Common myeloid progenitor, CD34-positive (primary cell): Measurements from ENCODE around the gene C19orf67.
A peak's percentile ranks its signal among the peaks of the same experiment; 100 is the strongest.
"Not testable (repeated sequence)": the region's sequence is repeated elsewhere in the genome, so short reads cannot be mapped to it uniquely, and the experiment has no call there.

ENCODE experiments used
- CTCF ChIA-PET: fragments of 350-600 bp; sonication (Branson Sonifier 250); formaldehyde crosslinking; loops from one replicate; lab custom pipeline; 2021; ENCODE audit warnings: antibody characterized with exemption; lab: Charles Lee
- POLR2A ChIA-PET: fragments of 350-600 bp; sonication (Branson Sonifier 250); formaldehyde crosslinking; loops from one replicate; lab custom pipeline; 2021; ENCODE audit warnings: antibody characterized with exemption; lab: Charles Lee
- DNase-seq, 3 donors: peaks; one replicate each; pipeline versions ENCODE4 v3.0.0 to v3.0.0-alpha.2; 2013
- H3K27ac ChIP-seq, 2 experiments: 1 replicate in 1 of 2; 2 replicates in 1 of 2; pipeline ENCODE4 v1.7.0; 2013; ENCODE audit warnings: inconsistent platforms in 2 of 2, low read length in 2 of 2, mild to moderate bottlenecking in 2 of 2, low read depth in 1 of 2, moderate library complexity in 1 of 2; ENCODE audit not compliant: severe bottlenecking in 2 of 2, insufficient read depth in 1 of 2, poor library complexity in 1 of 2
- H3K27me3 ChIP-seq, 5 experiments: replicated peaks in 2 of 5; 1 replicate in 3 of 5; 2 replicates in 2 of 5; pipeline versions ENCODE4 v1.6.1 to v1.7.0; 2013; ENCODE audit warnings: low read length in 4 of 5, mild to moderate bottlenecking in 2 of 5, moderate library complexity in 2 of 5, inconsistent platforms in 1 of 5; ENCODE audit not compliant: insufficient read depth in 5 of 5, control insufficient read depth in 4 of 5
- H3K36me3 ChIP-seq, 4 experiments: 1 replicate in 2 of 4; 2 replicates in 2 of 4; pipeline versions ENCODE4 v1.6.1 to v1.7.0; 2013; ENCODE audit warnings: low read length in 3 of 4, control low read depth in 1 of 4, mild to moderate bottlenecking in 1 of 4; ENCODE audit not compliant: control insufficient read depth in 4 of 4, insufficient read depth in 4 of 4
- H3K4me1 ChIP-seq, 4 experiments: 1 replicate in 3 of 4; 2 replicates in 1 of 4; pipeline versions ENCODE4 v1.6.1 to v1.7.1; 2013; ENCODE audit warnings: low read length in 3 of 4, mild to moderate bottlenecking in 3 of 4, control low read depth in 1 of 4, inconsistent platforms in 1 of 4, moderate library complexity in 1 of 4; ENCODE audit not compliant: control insufficient read depth in 4 of 4, insufficient read depth in 4 of 4; ENCODE audit errors: control extremely low read depth in 1 of 4
- H3K4me3 ChIP-seq, 7 experiments: 1 replicate in 4 of 7; 2 replicates in 3 of 7; pipeline versions ENCODE4 v1.5.1 to v1.7.0; 2013; ENCODE audit warnings: mild to moderate bottlenecking in 7 of 7, low read length in 6 of 7, moderate library complexity in 6 of 7, inconsistent platforms in 2 of 7, low read depth in 2 of 7, control low read depth in 1 of 7; ENCODE audit not compliant: insufficient read depth in 4 of 7, control insufficient read depth in 1 of 7; ENCODE audit errors: extremely low read depth in 1 of 7
- H3K9me3 ChIP-seq, 5 experiments: 1 replicate in 4 of 5; 2 replicates in 1 of 5; pipeline versions ENCODE4 v1.6.1 to v1.7.1; 2013; ENCODE audit warnings: low read length in 4 of 5, mild to moderate bottlenecking in 2 of 5, inconsistent platforms in 1 of 5, low read depth in 1 of 5, moderate library complexity in 1 of 5; ENCODE audit not compliant: control insufficient read depth in 4 of 5, insufficient read depth in 2 of 5; ENCODE audit errors: control extremely low read depth in 1 of 5
- WGBS: methylation state at CpG from one replicate; pipeline ENCODE4 v1.1.5; 2013; ENCODE audit not compliant: insufficient coverage; 5-methylcytosine and 5-hydroxymethylcytosine counted together

The C19orf67 gene

GRCh38 chr19:14035159-14035558, 50.4 kb downstream of the C19orf67 start:
- H3K27me3 ChIP-seq, H3K27ac ChIP-seq, H3K9me3 ChIP-seq, DNase-seq, H3K4me3 ChIP-seq: not testable (repeated sequence)
- 99% methylated on average over 10 of the region's 12 CpGs for WGBS
- ChIA-PET POLR2A (interaction anchor here (0.7 kb wide), 1 partner anchor 154 kb away, joined by 3 read pairs; no protein-coding TSS in a partner anchor), CTCF (interaction anchor here (1.3 to 2.6 kb wide), 3 partner anchors 11 to 25 kb away, joined by 3 to 8 read pairs (median 6); no protein-coding TSS in a partner anchor)
- peaks cover 0 to 21% (median 11%) of the 10 kb centered on the region in 4 experiments for H3K36me3 ChIP-seq
- peaks cover 0 to 14% (median 9%) of the 10 kb centered on the region in 4 experiments for H3K4me1 ChIP-seq

GRCh38 chr19:14033946-14034345, 51.6 kb downstream of the C19orf67 start:
- DNase-seq = no peak
- H3K27me3 ChIP-seq = no peaks in the 10 kb centered on the region
- CTCF ChIA-PET = interaction anchor here (1.1 to 3.1 kb wide), 3 partner anchors 10 to 25 kb away, joined by 4 to 8 read pairs (median 4); no protein-coding TSS in a partner anchor
- peaks cover 0 to 11% (median 5%) of the 10 kb centered on the region in 4 experiments for H3K36me3 ChIP-seq
- peaks cover 0 to 14% (median 9%) of the 10 kb centered on the region in 4 experiments for H3K4me1 ChIP-seq
- POLR2A ChIA-PET = no interaction called here
- WGBS = 100% methylated on average over 1 of the region's 2 CpGs
- no peak overlapping the region for H3K27ac ChIP-seq
- H3K9me3 ChIP-seq = no peaks in the 10 kb centered on the region
- no peak overlapping the region for H3K4me3 ChIP-seq

- peak within 1 kb of the TSS; percentile 64 to 85 for H3K27ac ChIP-seq
- ChIA-PET POLR2A (interaction anchor here (0.6 to 1.5 kb wide), 8 partner anchors 11 to 160 kb away, joined by 3 to 7 read pairs (median 3); partner anchors contain the start of gene RFX1), CTCF (interaction anchor here (0.5 to 3.1 kb wide), 20 partner anchors 10 to 154 kb away, joined by 3 to 16 read pairs (median 4); partner anchors contain the start of genes MISP3, NANOS3 and RFX1)
- DNase-seq = peak; percentile 84 to 93 (median 92)
- H3K4me1 ChIP-seq = peaks cover 0 to 14% (median 9%) of the 10 kb centered on the region in 4 experiments
- WGBS = 0% methylated on average over 38 of the region's 63 CpGs
- no peaks in the 10 kb centered on the region for H3K27me3 ChIP-seq
- peak within 1 kb of the TSS; percentile 67 to 89 (median 84) for H3K4me3 ChIP-seq
- H3K9me3 ChIP-seq = no peaks in the 10 kb centered on the region
- H3K36me3 ChIP-seq = peaks cover 0 to 5% (median 2%) of the 10 kb centered on the region in 4 experiments
Observed at GRCh38 chr19:14031719-14032480, 53.7 kb downstream of the C19orf67 start, which contains the start of gene IL27RA. TSS of gene IL27RA (plus strand) at chr19:14031762. CDS start at chr19:14031873, 111 bp downstream.
